Calu3 (cell line): ENCODE data around the gene ATG2B. TPM values are rescaled to one million over a fixed set of nuclear protein-coding genes. Genes with fewer than 3 reads are reported as not detected.
"Not testable (repeated sequence)": the region's sequence is repeated elsewhere in the genome, so short reads cannot be mapped to it uniquely, and the experiment has no call there.

Experiments used
- BruUV-seq: library from RNA; stranded (reverse); fragments of 400-500 nt; replicated peaks from 2 replicates; lab custom pipeline; 2021; lab: Mats Ljungman, UMichigan
- CTCF ChIA-PET: fragments of 300-600 bp; sonication (Branson Sonifier 250); formaldehyde crosslinking; loops from one replicate; lab custom pipeline; 2022; ENCODE audit warnings: antibody characterized with exemption; lab: Charles Lee
- DNase-seq: peaks from one replicate; pipeline ENCODE4 v3.0.0; 2022
- H3K27ac Mint-ChIP-seq: one replicate; pipeline ENCODE4 v1.8.0; 2022; ENCODE audit warnings: mixed read lengths; ENCODE audit not compliant: unreplicated experiment
- H3K27me3 Mint-ChIP-seq: one replicate; pipeline ENCODE4 v1.8.0; 2022; ENCODE audit warnings: mixed read lengths; ENCODE audit not compliant: unreplicated experiment
- H3K36me3 Mint-ChIP-seq: one replicate; pipeline ENCODE4 v1.8.0; 2022; ENCODE audit warnings: mild to moderate bottlenecking, moderate library complexity, mixed read lengths; ENCODE audit not compliant: insufficient read depth, unreplicated experiment
- H3K4me1 Mint-ChIP-seq: one replicate; pipeline ENCODE4 v1.8.0; 2022; ENCODE audit warnings: mild to moderate bottlenecking, low read depth, mixed read lengths; ENCODE audit not compliant: unreplicated experiment
- H3K4me3 Mint-ChIP-seq: one replicate; pipeline ENCODE4 v1.8.0; 2022; ENCODE audit warnings: mild to moderate bottlenecking, low read depth, moderate library complexity, mixed read lengths; ENCODE audit not compliant: unreplicated experiment
- H3K9me3 Mint-ChIP-seq: one replicate; pipeline ENCODE4 v1.8.0; 2022; ENCODE audit warnings: low read depth, mixed read lengths; ENCODE audit not compliant: unreplicated experiment
- intact Hi-C: fragments of 100-400 bp; cut with micrococcal nuclease; formaldehyde crosslinking; loops from one replicate; pipeline ENCODE4 v1.10.0; 2022; ENCODE audit not compliant: unreplicated experiment
- total RNA-seq: library from RNA; stranded (reverse); gene quantifications from 2 replicates; pipeline ENCODE4 v1.2.3, GENCODE V29; 2022
- TF ChIP-seq, protein P1 (sequence below): fragments of 200-600 bp; IDR thresholded peaks from one replicate; pipeline ENCODE4 v1.8.0; 2022; ENCODE audit warnings: antibody characterized with exemption; ENCODE audit not compliant: unreplicated experiment

The ATG2B gene
- total RNA-seq, 1 experiment from 2014 or later: 14.5 TPM

DNA sequence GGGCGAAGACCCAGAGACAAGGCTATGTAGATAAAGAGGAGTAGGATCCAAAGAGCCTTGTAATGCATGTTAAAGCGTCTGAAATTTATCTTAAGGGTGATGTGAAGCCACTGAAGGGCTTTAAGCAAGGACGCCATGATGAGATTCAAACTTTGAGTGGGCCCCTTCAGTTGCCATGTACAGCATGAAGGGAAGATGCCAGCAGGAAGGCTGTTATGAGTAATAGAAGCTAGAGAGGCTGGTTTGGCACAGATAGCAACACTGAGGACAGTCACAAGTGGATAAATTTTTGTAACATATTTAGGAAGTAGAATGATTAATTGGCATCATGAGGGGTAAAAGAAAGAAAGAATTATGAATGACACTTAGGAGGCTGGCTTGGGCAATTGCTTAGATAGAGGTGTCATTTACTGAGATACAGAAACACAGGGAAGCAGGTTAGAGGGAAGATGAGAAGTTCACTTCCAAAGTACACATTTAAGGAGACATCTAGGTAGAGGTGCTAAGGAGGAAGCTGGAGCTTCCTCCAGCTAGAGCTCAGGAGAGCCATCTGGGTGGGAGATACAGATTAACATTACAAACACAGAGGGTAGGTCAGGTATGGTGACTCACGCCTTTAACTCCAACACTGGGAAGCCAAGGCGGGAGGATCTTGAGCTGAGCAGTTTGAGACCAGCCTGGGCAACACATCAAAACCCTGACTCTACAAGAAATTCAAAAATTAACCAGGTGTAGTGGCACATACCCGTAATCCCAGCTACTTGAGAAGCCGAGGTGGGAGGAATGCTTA lies 13.7 kb downstream of the ATG2B start:
- Mint-ChIP-seq H3K27ac (no peak overlapping the region), H3K4me3 (no peak overlapping the region), H3K27me3 (no peaks in the 10 kb centered on the region), H3K36me3 (no peaks in the 10 kb centered on the region), H3K9me3 (no peaks in the 10 kb centered on the region), H3K4me1 (no peaks in the 10 kb centered on the region)
- no TSS peak for BruUV-seq
- DNase-seq: no peak
- TF ChIP-seq, protein P1, sequence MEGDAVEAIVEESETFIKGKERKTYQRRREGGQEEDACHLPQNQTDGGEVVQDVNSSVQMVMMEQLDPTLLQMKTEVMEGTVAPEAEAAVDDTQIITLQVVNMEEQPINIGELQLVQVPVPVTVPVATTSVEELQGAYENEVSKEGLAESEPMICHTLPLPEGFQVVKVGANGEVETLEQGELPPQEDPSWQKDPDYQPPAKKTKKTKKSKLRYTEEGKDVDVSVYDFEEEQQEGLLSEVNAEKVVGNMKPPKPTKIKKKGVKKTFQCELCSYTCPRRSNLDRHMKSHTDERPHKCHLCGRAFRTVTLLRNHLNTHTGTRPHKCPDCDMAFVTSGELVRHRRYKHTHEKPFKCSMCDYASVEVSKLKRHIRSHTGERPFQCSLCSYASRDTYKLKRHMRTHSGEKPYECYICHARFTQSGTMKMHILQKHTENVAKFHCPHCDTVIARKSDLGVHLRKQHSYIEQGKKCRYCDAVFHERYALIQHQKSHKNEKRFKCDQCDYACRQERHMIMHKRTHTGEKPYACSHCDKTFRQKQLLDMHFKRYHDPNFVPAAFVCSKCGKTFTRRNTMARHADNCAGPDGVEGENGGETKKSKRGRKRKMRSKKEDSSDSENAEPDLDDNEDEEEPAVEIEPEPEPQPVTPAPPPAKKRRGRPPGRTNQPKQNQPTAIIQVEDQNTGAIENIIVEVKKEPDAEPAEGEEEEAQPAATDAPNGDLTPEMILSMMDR: no peak
- CTCF ChIA-PET: no interaction called here
- intact Hi-C loops: no loop called here

DNA sequence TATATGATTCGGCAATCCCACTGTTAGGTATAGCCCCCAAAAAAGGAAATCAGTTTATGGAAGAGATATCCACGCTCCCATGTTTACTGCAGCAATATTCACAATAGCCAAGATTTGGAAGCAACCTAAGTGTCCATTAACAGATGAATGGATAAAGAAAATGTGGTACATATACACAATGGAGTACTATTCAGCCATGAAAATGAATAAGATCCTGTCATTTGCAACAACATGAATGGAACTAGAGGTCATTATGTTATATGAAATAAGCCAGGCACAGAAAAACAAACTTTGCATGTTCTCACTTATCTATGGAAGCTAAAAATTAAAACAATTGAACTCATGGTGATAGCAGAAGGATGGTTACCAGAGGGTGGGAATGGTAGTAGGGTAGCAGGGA lies 15.2 kb downstream of the ATG2B start:
- H3K9me3 Mint-ChIP-seq, H3K36me3 Mint-ChIP-seq, H3K4me3 Mint-ChIP-seq, H3K27ac Mint-ChIP-seq, DNase-seq, CTCF ChIA-PET, BruUV-seq, H3K27me3 Mint-ChIP-seq, H3K4me1 Mint-ChIP-seq, intact Hi-C loops: not testable (repeated sequence)

DNA sequence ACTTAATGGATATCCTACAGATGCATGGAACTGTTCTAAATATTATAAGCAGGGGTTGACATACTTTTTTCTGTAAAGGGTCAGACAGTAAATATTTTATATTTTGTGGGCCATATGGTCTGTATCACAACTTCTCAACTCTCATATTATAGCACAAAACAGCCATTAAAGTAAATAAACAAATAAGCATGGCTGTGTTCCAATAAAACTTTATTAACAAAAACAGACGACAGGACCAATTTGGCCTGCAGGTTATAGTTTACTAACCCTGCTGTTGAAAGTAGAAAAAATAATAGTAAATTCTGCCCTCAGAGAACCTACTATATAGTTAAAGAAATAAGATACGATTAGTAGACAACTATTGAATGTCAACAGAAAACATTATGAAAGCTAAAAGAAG lies 17.5 kb downstream of the ATG2B start:
- CTCF ChIA-PET: no interaction called here
- no peak for DNase-seq
- intact Hi-C loops: no loop called here
- Mint-ChIP-seq H3K9me3 (no peaks in the 10 kb centered on the region), H3K27ac (no peak overlapping the region), H3K27me3 (no peaks in the 10 kb centered on the region), H3K36me3 (no peaks in the 10 kb centered on the region), H3K4me1 (no peaks in the 10 kb centered on the region), H3K4me3 (no peak overlapping the region)
- no TSS peak for BruUV-seq
- TF ChIP-seq, protein P1: no peak

DNA sequence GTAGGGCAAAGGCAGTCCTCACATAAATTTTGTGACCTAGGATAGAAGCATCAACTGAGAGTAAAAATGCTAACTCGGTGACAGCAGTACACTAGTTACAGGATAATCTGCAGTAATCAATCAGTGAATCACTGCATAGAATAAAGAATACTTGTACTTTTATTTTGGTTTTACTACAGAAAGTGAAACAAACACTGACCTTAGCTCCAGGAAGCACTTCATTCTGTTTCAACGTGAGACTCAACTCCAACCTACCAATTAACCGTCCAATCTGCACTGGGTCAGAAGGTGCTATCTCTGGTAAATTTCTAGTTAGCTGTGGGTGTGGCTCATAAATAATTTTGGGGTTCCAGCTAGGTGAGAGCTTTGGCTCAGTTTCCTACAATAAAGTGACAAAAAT lies 21.8 kb downstream of the ATG2B start:
- no peaks in the 10 kb centered on the region for H3K36me3 Mint-ChIP-seq
- no peaks in the 10 kb centered on the region for H3K27me3 Mint-ChIP-seq
- CTCF ChIA-PET: no interaction called here
- DNase-seq: no peak
- H3K4me1 Mint-ChIP-seq: no peaks in the 10 kb centered on the region
- H3K4me3 Mint-ChIP-seq: no peak overlapping the region
- no peak overlapping the region for H3K27ac Mint-ChIP-seq
- TF ChIP-seq, protein P1: no peak
- no TSS peak for BruUV-seq
- intact Hi-C loops: no loop called here
- no peaks in the 10 kb centered on the region for H3K9me3 Mint-ChIP-seq

DNA sequence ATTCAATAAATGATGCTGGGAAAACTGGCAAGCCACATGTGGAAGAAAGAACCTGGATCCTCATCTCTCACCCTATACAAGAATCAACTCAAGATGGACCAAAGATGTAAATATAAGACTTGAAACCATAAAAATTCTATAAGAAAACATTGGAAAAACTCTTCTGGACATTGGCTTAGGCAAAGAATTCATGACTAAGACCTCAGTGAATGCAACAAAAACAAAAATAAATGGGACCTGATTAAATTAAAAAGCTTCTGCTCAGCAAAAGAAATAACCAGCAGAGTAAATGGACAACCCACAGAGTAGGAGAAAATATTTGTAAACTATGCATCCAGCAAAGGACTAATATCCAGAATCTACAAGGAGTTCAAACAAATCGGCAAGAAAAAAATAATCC lies 24.6 kb downstream of the ATG2B start:
- TF ChIP-seq, protein P1: no peak
- CTCF ChIA-PET: no interaction called here
- DNase-seq: no peak
- Mint-ChIP-seq H3K27ac (no peak overlapping the region), H3K27me3 (no peaks in the 10 kb centered on the region), H3K4me1 (no peaks in the 10 kb centered on the region), H3K36me3 (no peaks in the 10 kb centered on the region), H3K9me3 (no peaks in the 10 kb centered on the region), H3K4me3 (no peak overlapping the region)
- BruUV-seq: no TSS peak
- intact Hi-C loops: no loop called here
